HepG2 (cell line): Measurements from ENCODE around the gene ARHGAP26. TPM values are rescaled to one million over a fixed set of nuclear protein-coding genes. Genes with fewer than 3 reads are reported as not detected.

Experiments
- BATF2 ChIP-seq: sonication (generic); formaldehyde crosslinking; IDR thresholded peaks from 2 replicates; pipeline ENCODE4 v1.8.0; 2022; ENCODE audit warnings: mild to moderate bottlenecking, missing genetic modification reagents, moderate library complexity
- DDIT3 ChIP-seq: sonication (generic); formaldehyde crosslinking; IDR thresholded peaks from 2 replicates; pipeline ENCODE4 v1.4.0; 2020; ENCODE audit warnings: mild to moderate bottlenecking, missing genetic modification reagents
- DMTF1 ChIP-seq: sonication (generic); formaldehyde crosslinking; IDR thresholded peaks from 2 replicates; pipeline ENCODE4 v1.4.0; 2020; ENCODE audit warnings: mild to moderate bottlenecking, missing genetic modification reagents
- HBP1 ChIP-seq: IDR thresholded peaks from 2 replicates; pipeline ENCODE4 v1.6.1; 2016; ENCODE audit warnings: low read depth, control low read depth
- NR0B2 ChIP-seq: sonication (generic); formaldehyde crosslinking; IDR thresholded peaks from 2 replicates; pipeline ENCODE4 v1.4.0; 2020; ENCODE audit warnings: mild to moderate bottlenecking, missing genetic modification reagents
- SSRP1 ChIP-seq: IDR thresholded peaks from 2 replicates; pipeline ENCODE4 v1.6.1; 2016; ENCODE audit warnings: control low read depth
- ZNF503 ChIP-seq: sonication (generic); formaldehyde crosslinking; IDR thresholded peaks from 2 replicates; pipeline ENCODE4 v1.4.0; 2020; ENCODE audit warnings: missing genetic modification reagents
- ZNF816 ChIP-seq: sonication (generic); formaldehyde crosslinking; IDR thresholded peaks from 2 replicates; pipeline ENCODE4 v1.8.0; 2022; ENCODE audit warnings: missing genetic modification reagents, mild to moderate bottlenecking, borderline replicate concordance
- polyA plus RNA-seq, 8 experiments: library from polyadenylated mRNA; depleted of rRNA in 3 of 8; stranded (reverse) in 7 of 8; unstranded in 1 of 8; fragments of >200 nt; fragmentation: Illumina TruSeq in 4 of 8; extraction: Trizol in 4 of 8; gene quantifications; 2 replicates each; pipeline versions ENCODE4 v1.2.1 to v1.2.3, GENCODE V29; 2011 to 2016; ENCODE audit warnings: low read depth in 4 of 8, missing spikeins in 1 of 8, mixed read lengths in 1 of 8; ENCODE audit not compliant: insufficient read depth in 1 of 8
- total RNA-seq, 5 experiments: library from RNA; depleted of rRNA; stranded (reverse); fragments of >200 nt; fragmentation: Illumina TruSeq; extraction: Trizol; gene quantifications; 2 replicates each; pipeline ENCODE4 v1.2.3, GENCODE V29; 2016; ENCODE audit warnings: low read depth in 1 of 5

Gene ARHGAP26
- total and polyA plus RNA-seq, 2 of the 13 experiments (the other 11 are each of a cell fraction or from before 2014, with no cell fraction given): 9.6 to 18.2 TPM

GRCh38 chr5:143078313-143078712, 308.1 kb downstream of the ARHGAP26 start (continued):
- TF ChIP-seq DDIT3 (CRISPR knock-in tag) (no peak), HBP1 (no peak), BATF2 (no peak), DMTF1 (CRISPR knock-in tag) (no peak), ZNF503 (CRISPR knock-in tag) (no peak), ZNF816 (no peak), SSRP1 (CRISPR knock-in tag) (no peak), NR0B2 (CRISPR knock-in tag) (no peak)
